Retina (tissue), 1 donor: ENCODE results near the gene EIF2B2.
"Not testable (repeated sequence)": the region's sequence is repeated elsewhere in the genome, so short reads cannot be mapped to it uniquely, and the experiment has no call there.

Experiments used
- DNase-seq: peaks from one replicate; pipeline ENCODE4 v3.0.0-alpha.2; 2016

The EIF2B2 gene

DNA sequence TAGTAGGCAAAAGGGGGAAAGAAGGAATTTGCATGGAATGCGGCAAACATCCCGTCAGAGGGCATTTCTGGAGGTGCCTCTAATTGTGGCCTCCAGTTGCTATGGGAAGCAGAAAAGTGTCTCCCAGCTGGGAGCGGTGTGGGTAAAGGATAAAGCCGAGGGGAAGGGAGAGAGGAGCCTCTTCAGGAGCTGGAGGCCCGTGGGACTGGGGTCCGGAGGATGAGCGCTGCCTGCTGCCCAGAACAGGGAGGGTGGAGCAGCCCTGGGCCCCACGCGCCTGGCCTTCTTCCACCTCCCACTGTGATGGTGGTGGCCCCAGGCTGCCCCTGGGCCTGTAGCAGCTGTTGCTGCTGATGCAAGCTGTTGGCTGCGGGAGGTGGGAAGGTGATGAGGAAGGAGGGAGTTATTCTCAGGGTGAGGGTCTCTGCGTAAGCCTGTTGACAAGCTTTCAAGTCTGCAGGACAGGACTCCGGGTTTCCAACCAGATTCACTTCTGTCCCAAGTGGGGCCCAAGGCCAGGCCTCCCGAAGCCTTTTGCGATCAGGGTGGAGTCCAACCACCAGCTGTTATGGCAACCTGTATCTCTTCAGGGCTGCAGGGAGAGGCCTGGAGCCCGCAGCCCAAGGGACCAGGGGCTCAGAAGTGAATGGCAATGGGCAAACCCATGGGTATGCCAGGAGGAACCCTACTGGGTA lies 28.2 kb upstream of the EIF2B2 start:
- no peak for DNase-seq

DNA sequence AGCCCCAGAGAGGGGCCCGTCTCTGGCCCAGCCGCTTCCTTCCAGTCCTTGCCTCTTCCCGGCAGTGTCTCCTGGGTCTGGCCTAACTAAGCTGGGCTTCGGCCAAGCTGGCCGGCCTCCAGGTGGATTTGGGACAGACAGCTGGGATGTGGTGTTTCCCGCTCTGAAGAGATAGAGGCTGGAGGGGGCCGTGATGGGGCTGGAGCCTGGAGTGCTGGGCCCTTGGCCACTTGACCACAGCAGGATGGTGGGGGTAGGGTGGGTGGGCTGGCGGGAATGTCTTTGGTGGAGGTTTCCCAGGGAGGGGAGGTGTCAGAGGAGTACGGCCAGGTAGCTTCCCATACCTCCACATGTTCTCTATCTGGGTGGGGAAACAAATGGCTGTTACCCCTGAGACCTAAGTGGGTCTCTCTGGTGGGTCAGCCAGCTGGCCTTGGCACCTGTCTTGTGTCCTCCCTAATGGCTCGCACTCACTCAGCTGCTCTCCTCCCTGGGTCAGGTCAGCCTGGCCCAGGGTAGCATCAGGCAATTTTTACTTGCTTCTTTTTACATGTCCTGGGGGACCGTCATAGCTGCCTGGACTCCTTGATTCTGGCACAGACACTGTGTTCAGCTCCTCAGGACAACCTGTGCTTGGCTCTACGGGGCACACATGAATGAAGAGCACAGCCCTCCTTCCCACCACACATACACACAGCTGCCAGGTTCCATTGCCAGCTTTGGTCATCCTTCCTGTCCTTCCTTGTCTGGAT lies 27.5 kb upstream of the EIF2B2 start:
- DNase-seq, result no peak

DNA sequence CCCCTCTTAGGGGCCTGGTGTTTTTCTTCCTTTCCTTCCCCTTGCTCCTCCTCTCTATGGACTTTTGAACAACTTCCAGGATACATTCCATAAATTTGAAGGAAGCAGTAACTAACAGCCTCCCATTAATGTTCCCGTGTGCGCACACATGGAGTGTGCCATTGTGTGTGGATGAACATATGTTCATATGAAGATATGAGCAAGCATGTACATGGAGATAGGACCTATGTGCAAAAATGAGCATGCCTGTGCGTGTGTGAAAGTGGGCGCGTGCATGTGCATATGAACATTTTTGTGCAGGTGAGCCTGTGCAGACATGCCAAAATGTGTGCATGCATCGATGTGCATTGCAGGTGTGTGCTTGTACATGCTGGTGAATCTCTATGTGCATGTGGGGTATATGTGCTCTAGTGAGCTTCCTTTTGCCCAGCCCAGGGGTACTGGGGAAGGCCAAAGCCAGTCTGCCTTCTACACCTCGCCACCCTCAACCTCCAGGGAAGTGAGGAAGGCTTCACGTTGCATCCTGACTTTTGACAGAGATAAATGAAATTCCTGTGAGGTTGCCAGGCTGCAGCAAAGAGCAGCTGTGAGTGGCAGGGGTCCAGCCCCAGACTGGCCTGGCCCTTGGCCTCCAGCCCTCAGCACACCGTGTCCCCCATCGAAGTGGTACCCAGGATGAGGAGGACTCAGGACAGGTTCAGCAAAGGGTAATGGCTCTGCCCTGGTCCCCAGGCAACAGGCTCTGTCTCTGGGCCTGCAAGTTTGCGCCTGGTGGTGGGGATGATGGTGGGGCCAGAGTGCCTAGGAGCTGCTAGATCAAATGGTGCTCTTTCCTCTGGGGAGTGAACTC lies 26.2 kb upstream of the EIF2B2 start:
- no peak for DNase-seq

DNA sequence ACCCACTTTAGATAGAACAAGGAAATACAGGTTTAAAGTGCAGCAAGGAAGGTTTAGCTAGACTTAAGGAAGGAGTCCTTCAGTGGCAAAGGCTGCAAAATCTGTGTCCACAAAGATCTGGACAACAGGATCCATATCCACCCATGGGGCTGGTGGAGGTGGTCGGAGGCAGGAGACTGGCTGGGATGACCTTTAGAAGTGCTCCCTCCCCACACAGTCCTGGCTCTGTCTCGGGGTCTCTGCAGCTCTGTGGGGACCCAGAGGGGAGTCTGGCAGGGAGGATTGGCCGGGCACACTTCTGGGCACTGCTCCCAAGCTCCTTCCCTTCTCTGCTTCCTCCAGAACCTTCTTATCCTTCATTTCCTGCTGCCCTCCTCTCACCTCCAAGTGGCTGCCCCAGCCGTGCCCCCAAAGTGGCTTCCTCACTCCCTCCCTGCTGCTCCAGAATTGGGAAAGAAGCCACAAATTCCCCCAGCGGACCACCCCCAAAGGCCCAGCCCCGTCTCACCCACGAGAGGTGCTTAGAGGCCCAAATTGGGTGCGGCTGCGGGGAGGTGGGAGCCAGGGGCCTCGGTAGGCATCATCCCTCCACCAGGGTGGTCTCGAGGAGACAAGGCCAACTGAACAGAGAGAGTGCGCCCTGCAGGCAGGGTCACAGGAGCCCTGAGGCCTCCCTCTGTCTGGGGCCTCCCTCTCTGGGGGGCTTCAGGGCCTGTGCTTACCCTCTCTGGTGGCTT lies 25.4 kb upstream of the EIF2B2 start:
- no peak for DNase-seq

DNA sequence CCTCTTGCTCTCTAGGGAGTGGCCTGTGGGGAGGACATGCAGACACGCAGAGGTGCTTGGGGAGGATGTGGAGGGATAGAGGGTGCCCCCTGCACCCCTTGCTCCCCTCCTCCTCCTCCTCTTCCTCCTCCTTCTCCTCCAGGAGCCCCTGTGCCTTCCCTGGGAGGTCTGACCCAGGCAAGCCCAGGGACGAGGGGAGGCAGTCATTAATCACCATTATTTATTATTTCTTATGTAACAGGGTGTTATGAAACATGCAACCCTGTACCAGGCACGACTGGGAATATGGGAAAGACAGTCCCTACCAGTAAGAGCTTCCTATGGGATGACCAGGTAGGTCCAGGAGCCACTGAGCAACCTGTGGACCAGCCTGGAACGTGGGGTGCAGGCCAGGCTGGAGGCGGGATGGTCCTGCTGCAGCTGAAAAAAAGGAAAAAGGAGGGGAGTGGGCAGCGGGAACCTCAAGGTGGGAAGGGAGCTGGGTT lies 24.8 kb upstream of the EIF2B2 start:
- DNase-seq, result no peak

DNA sequence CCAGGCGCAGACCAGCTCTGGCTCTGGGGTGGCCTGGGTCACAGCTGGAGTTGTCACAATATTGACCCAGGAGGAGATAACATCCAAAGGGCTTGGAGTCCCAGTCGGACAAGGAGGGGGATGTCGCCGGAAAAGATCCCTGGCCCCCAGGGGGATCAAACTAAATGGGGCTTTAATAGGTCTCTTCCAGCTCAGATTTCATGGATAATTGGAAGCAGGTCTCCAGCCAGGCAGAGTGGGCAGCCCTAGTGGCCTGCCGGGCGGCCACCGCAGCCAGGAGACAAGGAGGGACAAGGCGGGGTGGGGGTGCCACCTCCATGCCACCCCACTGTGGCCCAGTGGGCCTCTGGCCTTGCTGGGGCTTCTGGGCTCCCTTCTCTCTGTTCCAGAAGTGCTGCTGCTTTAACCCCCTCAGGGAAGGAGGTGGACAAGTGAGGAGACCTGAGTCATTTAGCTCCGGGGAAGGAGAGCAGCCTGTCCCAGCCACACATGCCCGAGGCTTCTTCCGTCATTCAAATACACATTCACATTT lies 24.2 kb upstream of the EIF2B2 start:
- DNase-seq, result peak; percentile 37

DNA sequence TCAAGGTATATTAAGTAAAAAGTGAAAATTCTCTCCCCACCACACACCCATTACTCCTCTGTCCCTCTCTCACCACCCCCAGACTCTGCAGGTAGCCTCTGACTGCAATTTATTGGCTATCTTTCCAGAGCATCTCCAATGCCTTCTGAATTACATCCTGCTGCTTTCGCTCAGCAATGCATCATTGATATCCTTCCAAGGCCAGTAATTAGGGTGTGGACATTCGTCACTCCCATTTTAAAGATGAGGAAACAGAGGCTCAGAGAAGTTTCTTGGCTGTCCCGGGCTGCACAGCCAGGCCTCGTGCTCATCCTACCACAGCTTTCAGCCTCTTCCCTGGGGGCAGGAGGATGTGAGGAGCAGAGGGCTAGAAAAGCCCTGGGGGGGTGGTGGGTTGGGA lies 23.7 kb upstream of the EIF2B2 start:
- no peak for DNase-seq

DNA sequence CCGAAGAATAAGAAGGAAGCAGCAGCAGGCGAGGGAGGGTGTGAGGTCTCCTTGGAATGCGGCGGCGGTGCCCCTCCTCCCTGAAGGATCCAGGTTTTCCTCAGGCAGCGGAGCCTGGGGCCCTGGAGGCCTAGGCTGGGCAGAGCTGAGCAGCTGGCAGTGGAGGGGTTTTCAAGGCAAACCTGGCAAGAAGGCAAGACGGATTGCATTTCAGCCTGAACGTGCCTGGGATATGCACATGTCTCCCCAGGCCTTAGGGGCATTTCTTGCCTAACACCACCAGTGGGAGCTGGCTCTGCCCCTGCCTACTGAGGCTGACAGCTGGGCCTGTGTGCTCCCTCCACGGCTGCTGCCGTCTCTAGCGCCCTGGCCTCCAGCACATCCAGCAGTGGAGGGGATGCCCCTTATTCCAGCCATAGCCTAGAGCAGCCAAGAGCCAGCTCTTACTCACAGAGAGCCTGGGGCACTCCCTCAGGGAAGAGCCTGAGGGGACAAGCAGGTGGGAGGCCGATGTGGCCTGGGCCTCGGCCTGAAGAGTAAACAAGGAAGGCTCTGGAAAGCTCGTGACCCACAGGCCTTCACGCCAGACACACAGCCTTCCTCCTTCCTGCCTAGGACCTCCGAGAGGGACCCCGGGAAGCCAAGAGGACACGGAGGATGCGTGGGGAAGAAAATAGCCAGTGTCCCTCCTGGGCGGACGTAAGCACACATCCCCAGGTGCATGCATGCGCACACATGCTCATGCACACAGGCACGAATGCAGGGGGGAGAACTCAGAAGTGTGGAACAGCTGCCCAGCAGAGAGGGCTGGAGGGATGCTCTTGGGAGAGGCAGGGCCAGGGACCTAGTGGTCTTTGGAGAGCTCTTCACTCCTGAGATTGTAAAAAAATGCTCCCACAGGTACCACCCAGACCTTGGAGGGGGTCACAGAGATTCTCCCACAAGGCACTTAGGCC lies 23.0 kb upstream of the EIF2B2 start:
- DNase-seq, result peak; percentile 65

DNA sequence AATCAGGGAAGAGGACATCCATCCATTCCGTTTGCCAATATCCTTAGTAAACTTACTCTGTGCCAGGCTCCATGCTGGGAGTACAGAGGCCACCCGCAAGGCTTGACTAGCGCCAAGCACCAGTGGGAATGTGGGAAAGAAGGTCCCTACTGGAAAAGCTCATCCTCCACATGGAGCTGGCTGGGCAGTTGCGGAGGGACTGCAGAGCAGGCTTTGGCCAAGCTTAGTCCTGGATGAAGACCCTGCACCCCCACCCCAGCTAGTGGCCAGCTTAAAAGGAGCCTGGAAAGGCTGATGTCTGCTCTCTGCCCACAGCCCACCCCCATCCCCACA lies 22.4 kb upstream of the EIF2B2 start:
- DNase-seq, result no peak

DNA sequence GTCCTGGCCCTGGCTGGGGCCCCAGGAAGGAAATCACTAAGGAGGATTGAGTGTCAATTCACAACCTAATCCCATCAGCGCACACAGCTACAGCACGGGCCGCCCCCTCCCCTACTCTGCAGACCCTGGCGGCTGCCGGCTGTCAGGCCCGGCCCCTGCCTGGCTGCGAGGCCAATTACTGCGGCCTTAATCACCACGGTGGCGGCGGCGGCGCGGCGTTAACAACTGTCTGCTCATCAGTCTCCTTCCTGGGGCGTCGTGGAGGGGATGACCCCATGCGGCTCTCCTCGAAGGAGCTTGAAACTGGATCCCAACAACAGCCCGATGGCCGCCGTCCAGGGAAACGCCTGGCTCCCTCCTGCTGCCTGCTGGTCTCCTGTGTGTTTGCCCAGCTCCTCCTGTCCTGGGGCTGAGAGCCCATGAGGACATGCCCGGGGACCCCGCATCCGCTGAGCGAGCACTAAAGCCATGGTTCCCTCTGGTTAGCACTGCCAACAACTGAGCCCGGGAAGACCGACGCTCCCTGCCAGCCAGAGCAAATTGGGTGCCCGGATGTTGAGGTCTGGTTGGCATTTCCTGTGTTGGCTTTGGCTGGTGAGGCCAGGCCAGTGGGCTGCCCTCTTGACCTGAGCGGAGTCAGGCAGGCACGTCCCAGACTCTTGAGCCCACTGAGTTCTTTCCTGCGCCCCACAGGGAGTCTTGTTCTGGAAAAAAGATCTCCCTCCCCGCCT lies 21.8 kb upstream of the EIF2B2 start:
- peak; percentile 89 for DNase-seq

DNA sequence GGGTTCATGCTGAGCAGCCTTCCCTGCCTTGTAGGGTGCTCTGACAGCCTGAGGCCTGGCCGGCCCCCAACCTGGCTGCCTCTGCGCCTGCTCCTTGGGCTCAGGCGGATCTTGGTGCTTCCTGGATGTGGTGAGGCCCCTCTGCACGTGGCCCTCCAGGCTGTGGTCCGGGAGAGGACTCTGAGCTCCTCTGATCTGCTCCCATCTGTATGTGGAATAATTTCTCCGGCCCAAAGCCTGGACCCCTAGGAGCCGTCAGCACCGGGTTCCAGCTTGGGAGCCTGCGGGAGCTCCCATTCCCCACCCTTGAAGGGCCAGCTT lies 21.3 kb upstream of the EIF2B2 start:
- DNase-seq, result no peak

DNA sequence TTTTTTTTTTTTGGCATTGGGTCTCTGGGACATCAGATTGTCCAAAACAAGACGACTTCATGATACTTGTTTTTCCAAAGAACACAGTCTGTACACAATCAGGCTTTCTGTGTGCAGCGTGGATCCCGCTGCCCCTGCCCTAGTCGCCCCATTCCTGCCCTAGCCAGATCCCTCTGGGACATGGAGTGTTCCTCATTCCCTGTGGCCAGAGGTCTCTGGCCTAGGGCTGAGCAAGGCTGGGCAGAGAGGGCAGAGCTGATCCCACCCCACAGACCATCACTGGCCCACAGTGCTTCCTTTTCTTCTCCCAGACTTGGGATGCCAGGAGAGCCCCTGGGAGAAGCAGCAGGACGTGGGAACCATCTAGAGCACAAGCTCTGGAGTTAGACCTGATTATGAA lies 20.9 kb upstream of the EIF2B2 start:
- DNase-seq, result no peak

DNA sequence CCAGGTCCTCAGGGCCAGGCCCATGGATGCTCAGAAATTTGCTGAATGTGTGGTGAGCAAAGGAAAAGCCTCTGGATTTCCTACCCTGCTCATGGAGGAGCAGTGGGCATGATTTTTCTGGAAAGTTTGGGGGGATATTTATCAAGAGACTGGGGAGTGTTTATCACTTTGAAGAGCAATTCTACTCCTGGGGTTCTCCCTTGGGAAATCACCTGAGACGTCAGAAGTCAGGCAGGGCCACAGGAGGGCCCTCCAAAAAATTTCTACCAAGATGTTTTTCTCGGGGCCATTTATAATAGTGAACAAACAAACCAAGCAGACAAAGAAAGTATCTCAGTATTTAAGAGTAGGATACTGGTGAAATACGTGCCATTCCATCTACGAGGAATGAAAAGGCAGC lies 20.1 kb upstream of the EIF2B2 start:
- no peak for DNase-seq

DNA sequence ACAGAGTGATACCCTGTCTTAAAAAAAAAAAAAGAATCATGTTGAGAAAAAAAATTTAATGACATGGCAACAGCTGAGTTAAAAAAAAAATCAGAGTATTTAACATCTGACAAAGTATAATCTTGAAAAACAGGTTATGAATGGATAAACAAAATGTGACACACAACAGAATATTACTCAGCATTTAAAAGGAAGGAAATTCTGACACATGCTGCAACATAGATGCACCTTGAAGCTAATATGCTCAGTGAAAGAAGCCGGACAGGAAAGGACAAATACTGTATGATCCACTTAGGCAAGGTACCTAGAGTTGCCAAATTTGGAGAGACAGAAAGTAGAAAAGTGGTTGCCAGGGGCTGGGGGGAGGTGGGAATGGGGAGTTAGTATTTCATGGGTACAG lies 19.4 kb upstream of the EIF2B2 start:
- DNase-seq, result no peak

DNA sequence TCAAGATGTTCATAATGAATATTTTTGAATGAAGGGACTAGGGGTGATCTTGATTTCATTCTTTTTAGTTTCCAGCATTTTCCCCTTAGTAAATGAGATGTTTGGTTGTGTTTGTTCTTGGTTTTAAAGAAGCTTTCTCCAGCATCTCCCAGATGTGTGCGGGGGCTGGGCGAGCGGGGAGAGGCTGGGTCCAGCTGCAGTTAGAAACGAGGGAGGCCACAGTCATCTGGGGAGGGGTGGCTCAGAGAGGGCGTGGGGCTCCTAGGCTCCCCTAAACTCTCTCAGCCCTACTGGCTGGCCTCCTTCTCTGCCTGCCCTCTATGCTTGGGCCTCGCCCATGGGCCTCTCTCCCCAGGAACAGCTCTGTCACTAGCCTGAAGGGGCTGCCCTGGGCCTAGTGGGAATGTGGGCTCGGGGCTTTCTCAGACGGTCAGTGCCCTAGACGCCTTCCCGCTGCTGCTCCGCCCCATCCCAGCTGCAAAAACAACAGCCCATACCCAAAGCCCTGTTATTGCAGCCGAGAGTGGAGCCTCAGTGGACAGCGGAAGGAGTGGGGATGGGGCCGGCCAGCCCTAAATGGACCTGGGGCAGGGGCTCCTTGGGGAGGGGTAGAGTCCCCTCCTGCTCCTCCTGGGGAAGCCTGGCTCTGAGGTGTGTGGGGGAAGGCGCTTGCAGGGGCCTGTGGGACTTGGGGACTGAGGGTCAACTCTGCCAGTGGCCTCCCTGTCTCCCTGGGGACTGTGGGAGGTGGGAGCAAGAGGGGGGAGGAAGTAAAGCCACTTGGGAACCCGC lies 18.3 kb upstream of the EIF2B2 start:
- no peak for DNase-seq

DNA sequence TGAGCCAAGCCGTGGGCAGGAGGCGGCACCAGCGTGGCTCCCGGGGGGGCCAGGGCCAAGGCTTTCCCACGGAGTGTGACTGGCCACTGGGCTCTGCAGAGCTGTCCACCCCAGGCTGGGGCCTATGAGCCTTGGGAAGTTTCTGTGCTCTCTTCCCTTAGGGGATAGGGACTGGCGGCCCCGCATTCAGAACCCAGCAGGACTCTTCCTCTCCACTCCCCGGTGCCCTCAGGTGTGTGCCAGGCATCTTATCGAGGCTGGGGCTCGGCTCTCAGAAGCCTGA lies 17.8 kb upstream of the EIF2B2 start:
- DNase-seq, result no peak

DNA sequence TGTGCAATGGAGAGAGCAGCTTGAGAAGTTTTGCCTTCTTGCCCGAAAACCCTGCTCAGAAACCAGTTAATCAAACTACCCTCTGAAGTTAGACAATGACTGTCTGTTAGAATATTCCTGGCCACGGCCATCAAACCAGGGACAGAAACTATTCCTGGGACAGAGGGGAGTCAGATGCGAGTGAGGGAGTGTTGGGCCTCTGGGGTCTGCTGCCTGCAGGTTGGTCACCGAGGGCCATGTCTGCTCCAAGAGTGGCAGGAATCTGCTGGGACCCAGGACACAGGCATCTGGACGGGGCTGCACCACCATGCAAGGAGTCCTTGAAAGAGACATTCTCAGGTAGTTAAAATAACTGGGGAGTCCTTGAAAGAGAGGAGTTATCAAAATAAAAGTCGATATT lies 16.9 kb upstream of the EIF2B2 start:
- no peak for DNase-seq

DNA sequence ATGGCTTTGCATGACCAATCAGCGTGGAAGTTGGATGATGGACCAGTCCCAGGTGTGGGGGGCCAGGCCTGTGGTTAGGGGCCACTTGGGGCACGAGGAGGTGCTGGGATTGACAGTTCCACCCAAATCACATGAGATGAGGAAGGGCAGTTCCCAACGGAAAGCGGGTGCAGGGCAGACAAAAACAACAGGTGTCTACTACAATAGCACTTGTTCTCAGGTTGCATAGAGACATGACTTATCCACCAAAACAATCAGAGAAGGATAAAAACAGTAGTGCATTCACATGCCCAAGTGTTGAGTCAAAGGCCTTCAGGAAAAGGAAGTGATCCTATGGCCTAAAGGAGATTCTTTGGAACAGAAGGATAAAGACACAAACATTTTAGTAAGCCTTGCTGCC lies 14.6 kb upstream of the EIF2B2 start:
- DNase-seq, result no peak

DNA sequence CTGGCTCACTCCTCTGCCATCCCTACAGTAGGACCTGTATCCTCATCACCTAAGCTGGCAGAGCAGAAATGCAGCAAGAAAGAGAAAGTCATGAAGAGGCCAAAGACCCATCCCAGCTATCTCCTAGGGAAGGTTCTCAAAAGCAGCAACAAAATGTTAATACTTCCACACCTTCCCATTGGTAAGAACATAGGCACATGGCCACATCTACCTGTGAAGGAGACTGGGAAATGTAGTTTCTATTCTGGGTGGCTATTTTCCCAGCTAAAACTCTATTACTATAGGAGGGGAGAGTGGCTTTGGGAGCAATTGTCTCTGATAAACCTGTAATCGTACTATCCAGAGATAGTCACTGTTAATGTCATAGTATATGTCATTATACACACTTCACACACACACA lies 13.7 kb upstream of the EIF2B2 start:
- no peak for DNase-seq

DNA sequence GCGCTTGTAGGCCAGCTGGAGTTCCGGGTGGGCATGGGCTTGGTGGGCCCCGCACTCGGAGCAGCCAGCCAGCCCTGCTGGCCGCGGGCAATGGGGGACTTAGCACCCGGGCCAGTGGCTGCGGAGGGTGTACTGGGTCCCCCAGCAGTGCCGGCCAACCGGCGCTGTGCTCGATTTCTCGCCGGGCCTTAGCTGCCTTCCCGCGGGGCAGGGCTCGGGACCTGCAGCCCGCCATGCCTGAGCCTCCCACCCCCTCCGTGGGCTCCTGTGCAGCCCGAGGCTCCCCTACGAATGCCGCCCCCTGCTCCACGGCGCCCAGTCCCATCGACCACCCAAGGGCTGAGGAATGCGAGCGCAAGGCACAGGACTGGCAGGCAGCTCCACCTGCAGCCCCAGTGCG lies 8.5 kb upstream of the EIF2B2 start:
- DNase-seq, result not testable (repeated sequence)
